B cell (primary cell): ENCODE results near the gene CINP.
A peak's percentile ranks its signal among the peaks of the same experiment; 100 is the strongest.

Experiments
- CTCF ChIP-seq: fragments of 200-600 bp; IDR thresholded peaks from one replicate; pipeline ENCODE4 v1.8.0; 2022; ENCODE audit warnings: antibody characterized with exemption, mild to moderate bottlenecking
- EZH2 ChIP-seq: IDR thresholded peaks from 2 replicates; pipeline ENCODE4 v1.6.1; 2012; ENCODE audit warnings: borderline replicate concordance, low read depth, mild to moderate bottlenecking, moderate library complexity, low read length; ENCODE audit not compliant: insufficient read depth, poor library complexity, severe bottlenecking

DNA sequence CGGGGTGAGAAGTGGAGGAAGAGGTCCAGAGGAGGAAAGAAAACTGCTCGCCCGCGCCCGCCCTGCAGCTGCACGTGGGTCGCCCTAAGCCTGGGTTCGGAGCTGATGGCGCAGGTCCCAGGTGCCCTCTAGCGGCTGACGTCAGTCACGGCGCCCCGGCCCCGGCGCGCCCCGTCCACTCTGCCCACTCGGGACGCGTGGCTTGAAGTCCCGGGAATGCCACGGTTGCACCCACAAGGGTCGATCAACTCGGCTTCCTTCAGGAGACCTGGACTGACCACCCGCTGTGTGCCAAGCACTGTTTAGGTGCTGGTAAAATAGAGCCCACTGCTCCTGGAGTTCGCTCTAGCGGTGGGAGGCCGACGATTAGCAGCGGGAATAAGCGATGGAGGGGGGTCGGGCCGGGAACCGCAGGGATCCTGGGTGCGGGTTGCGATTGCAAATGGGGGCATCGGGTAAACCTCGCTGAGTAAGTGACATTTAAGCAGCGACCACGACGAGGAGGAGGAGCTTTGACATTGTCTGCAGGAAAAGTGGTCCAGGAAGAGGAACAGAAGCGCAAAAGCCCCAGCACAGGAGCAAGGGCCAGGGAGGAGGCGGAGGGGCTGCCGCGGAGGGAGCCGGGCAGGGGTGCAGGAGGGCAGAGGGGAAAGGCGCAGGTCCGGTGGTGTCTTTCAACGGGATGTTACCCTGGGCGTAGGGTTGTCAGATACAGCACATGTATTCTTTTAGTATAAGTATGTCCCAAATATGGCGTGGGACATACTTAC lies 48.3 kb downstream of the CINP start:
- TF ChIP-seq CTCF (peak; percentile 99), EZH2 (no peak)
